HEK293 (cell line): ENCODE results near the gene AP3S2.

Source experiments
- CTCF ChIA-PET: fragments of 350-600 bp; formaldehyde crosslinking; extraction: SDS; loops from one replicate; lab custom pipeline; 2021; ENCODE audit warnings: antibody characterized with exemption; lab: Yijun Ruan, JAX
- POLR2A ChIA-PET: fragments of 300-600 bp; formaldehyde crosslinking; extraction: SDS; loops from one replicate; lab custom pipeline; 2020; ENCODE audit warnings: antibody characterized with exemption, inconsistent platforms; lab: Yijun Ruan, JAX
- H3K27ac ChIP-seq: fragments of 200-500 bp; sonication (Bioruptor generic); 2 replicates; pipeline ENCODE4 v1.5.1; 2014; ENCODE audit warnings: low read depth, low read length, control low read depth, inconsistent platforms; ENCODE audit errors: extremely low read depth
- H3K36me3 ChIP-seq, 2 experiments: fragments of 200-500 bp in 1 of 2; sonication (Bioruptor generic) in 1 of 2; 1 replicate in 1 of 2; 2 replicates in 1 of 2; pipeline ENCODE4 v1.5.1; 2014 to 2017; ENCODE audit warnings: inconsistent platforms in 2 of 2, low read length in 2 of 2; ENCODE audit not compliant: control insufficient read depth in 2 of 2, insufficient read depth in 1 of 2
- H3K4me1 ChIP-seq: fragments of 200-500 bp; sonication (Bioruptor generic); 2 replicates; pipeline ENCODE4 v1.5.1; 2014; ENCODE audit warnings: mild to moderate bottlenecking, low read length, inconsistent platforms; ENCODE audit not compliant: control insufficient read depth, insufficient read depth
- H3K4me3 ChIP-seq: 2 replicates; pipeline ENCODE4 v1.5.1; 2011; ENCODE audit warnings: low read depth, mild to moderate bottlenecking, control low read depth, low read length, moderate library complexity
- H3K9me3 ChIP-seq: fragments of 200-500 bp; sonication (Bioruptor generic); 2 replicates; pipeline ENCODE4 v1.5.1; 2014; ENCODE audit warnings: low read depth, low read length, inconsistent platforms; ENCODE audit not compliant: control insufficient read depth, insufficient read depth
- KLF16 ChIP-seq: fragments of 450-650 bp; formaldehyde crosslinking; IDR thresholded peaks from 2 replicates; pipeline ENCODE4 v1.5.1; 2017; ENCODE audit warnings: missing biosample characterization, missing genetic modification characterization
- MEIS1 ChIP-seq: sonication (generic); formaldehyde crosslinking; IDR thresholded peaks from 2 replicates; pipeline ENCODE4 v1.8.1; 2022; ENCODE audit warnings: missing genetic modification reagents, mild to moderate bottlenecking, borderline replicate concordance
- REST ChIP-seq: fragments of 450-650 bp; formaldehyde crosslinking; IDR thresholded peaks from 2 replicates; pipeline ENCODE4 v1.5.1; 2016; ENCODE audit warnings: missing biosample characterization, missing genetic modification characterization
- SCRT2 ChIP-seq: fragments of 450-650 bp; formaldehyde crosslinking; IDR thresholded peaks from 2 replicates; pipeline ENCODE4 v1.5.1; 2016; ENCODE audit warnings: missing biosample characterization, missing genetic modification characterization
- WT1 ChIP-seq: fragments of 450-650 bp; formaldehyde crosslinking; IDR thresholded peaks from 2 replicates; pipeline ENCODE4 v1.5.1; 2016; ENCODE audit warnings: missing biosample characterization, missing genetic modification characterization
- ZBTB7A ChIP-seq: fragments of 450-650 bp; formaldehyde crosslinking; IDR thresholded peaks from 2 replicates; pipeline ENCODE4 v1.5.1; 2016; ENCODE audit warnings: low read depth, missing biosample characterization, missing genetic modification characterization
- ZNF169 ChIP-seq: fragments of 450-650 bp; formaldehyde crosslinking; IDR thresholded peaks from 2 replicates; pipeline ENCODE4 v1.5.1; 2016; ENCODE audit warnings: missing biosample characterization, missing genetic modification characterization
- ZNF223 ChIP-seq: fragments of 450-650 bp; formaldehyde crosslinking; IDR thresholded peaks from 2 replicates; pipeline ENCODE4 v1.5.1; 2016; ENCODE audit warnings: missing biosample characterization, missing genetic modification characterization
- ZNF266 ChIP-seq: fragments of 450-650 bp; formaldehyde crosslinking; IDR thresholded peaks from 2 replicates; pipeline ENCODE4 v1.5.1; 2016; ENCODE audit warnings: missing biosample characterization, missing genetic modification characterization, low read depth
- ZNF302 ChIP-seq: fragments of 450-650 bp; formaldehyde crosslinking; IDR thresholded peaks from 2 replicates; pipeline ENCODE4 v1.5.1; 2016; ENCODE audit warnings: missing biosample characterization, missing genetic modification characterization, low read depth
- ZNF501 ChIP-seq: fragments of 450-650 bp; formaldehyde crosslinking; IDR thresholded peaks from 2 replicates; pipeline ENCODE4 v1.5.1; 2016; ENCODE audit warnings: missing biosample characterization, missing genetic modification characterization
- ZNF514 ChIP-seq: fragments of 450-650 bp; formaldehyde crosslinking; IDR thresholded peaks from 2 replicates; pipeline ENCODE4 v1.5.1; 2016; ENCODE audit warnings: missing biosample characterization, missing genetic modification characterization
- ZNF558 ChIP-seq: fragments of 450-650 bp; formaldehyde crosslinking; IDR thresholded peaks from 2 replicates; pipeline ENCODE4 v1.5.1; 2016; ENCODE audit warnings: missing biosample characterization, missing genetic modification characterization
- ZNF623 ChIP-seq: fragments of 450-650 bp; formaldehyde crosslinking; IDR thresholded peaks from 2 replicates; pipeline ENCODE4 v1.5.1; 2016; ENCODE audit warnings: missing biosample characterization, missing genetic modification characterization
- ZNF660 ChIP-seq: fragments of 450-650 bp; IDR thresholded peaks from 2 replicates; pipeline ENCODE4 v1.5.1; 2018; ENCODE audit warnings: missing biosample characterization, mild to moderate bottlenecking, missing genetic modification characterization
- ZSCAN18 ChIP-seq: fragments of 450-650 bp; formaldehyde crosslinking; IDR thresholded peaks from 2 replicates; pipeline ENCODE4 v1.5.1; 2016; ENCODE audit warnings: missing biosample characterization, missing genetic modification characterization
- ZSCAN4 ChIP-seq: fragments of 450-650 bp; formaldehyde crosslinking; IDR thresholded peaks from 2 replicates; pipeline ENCODE4 v1.5.1; 2017; ENCODE audit warnings: missing biosample characterization, missing genetic modification characterization

The AP3S2 gene

GRCh38 chr15:89910891-89911626 lies 17.3 kb upstream of the AP3S2 start:
- ChIA-PET CTCF (interaction anchor here (1.2 to 1.4 kb wide), 3 partner anchors 12 to 160 kb away, joined by 4 to 10 read pairs (median 5); no protein-coding TSS in a partner anchor), POLR2A (interaction anchor here (0.7 to 2.1 kb wide), 3 partner anchors 17 to 91 kb away, joined by 3 to 12 read pairs (median 4); partner anchors contain the start of genes AP3S2 and ZNF710)
- no peaks in the 10 kb centered on the region for H3K9me3 ChIP-seq
- TF ChIP-seq REST (no peak), WT1 (peak; percentile 51; the same call in 1 of the 2 replicates)
- peaks cover 11 to 33% of the 10 kb centered on the region in 2 experiments; a peak in 2 of 3 replicates for H3K36me3 ChIP-seq
- peaks cover 14% of the 10 kb centered on the region for H3K4me1 ChIP-seq
- H3K27ac ChIP-seq: no peak overlapping the region
- no peak overlapping the region for H3K4me3 ChIP-seq

GRCh38 chr15:89909611-89910010 lies 15.8 kb upstream of the AP3S2 start:
- Histone ChIP-seq H3K4me1 (peaks cover 14% of the 10 kb centered on the region), H3K4me3 (no peak overlapping the region), H3K36me3 (peaks cover 11 to 38% of the 10 kb centered on the region in 2 experiments; a peak in 2 of 3 replicates), H3K9me3 (no peaks in the 10 kb centered on the region), H3K27ac (no peak overlapping the region)
- CTCF ChIA-PET: interaction anchor here (0.7 kb wide), 2 partner anchors 35 to 92 kb away, joined by 3 to 5 read pairs; no protein-coding TSS in a partner anchor
- no peak for TF ChIP-seq ZSCAN18 (tag by site-specific recombination)
- TF ChIP-seq ZSCAN4 (tag by site-specific recombination): no peak
- TF ChIP-seq ZNF501 (tag by site-specific recombination): no peak
- TF ChIP-seq KLF16: no peak
- TF ChIP-seq ZNF302: no peak
- TF ChIP-seq ZNF169 (tag by site-specific recombination): no peak
- no peak for TF ChIP-seq ZNF266 (tag by site-specific recombination)
- no peak for TF ChIP-seq MEIS1 (CRISPR knock-in tag)
- TF ChIP-seq ZNF623 (tag by site-specific recombination): no peak
- no peak for TF ChIP-seq ZNF514 (tag by site-specific recombination)
- TF ChIP-seq SCRT2 (tag by site-specific recombination): no peak
- TF ChIP-seq ZNF660 (tag by site-specific recombination): no peak
- no peak for TF ChIP-seq ZNF223 (tag by site-specific recombination)
- no peak for TF ChIP-seq ZNF558 (tag by site-specific recombination)
- TF ChIP-seq ZBTB7A: no peak
- POLR2A ChIA-PET: interaction anchor here (2.1 kb wide), 1 partner anchor 16 kb away, joined by 12 read pairs; the partner anchor contains the start of gene AP3S2
